HFF-Myc (cell line): ENCODE measurements around the gene CLHC1.
"Not testable (repeated sequence)": the region's sequence is repeated elsewhere in the genome, so short reads cannot be mapped to it uniquely, and the experiment has no call there.

Experiments used
- DNase-seq: peaks from one replicate; pipeline ENCODE4 v3.0.0-alpha.2; 2011; ENCODE audit warnings: low read depth; ENCODE audit errors: extremely low read depth
- H3K4me3 ChIP-seq: replicated peaks from 2 replicates; pipeline ENCODE4 v1.5.1; 2011; ENCODE audit warnings: low read depth, mild to moderate bottlenecking, control low read depth, low read length
- CTCF ChIP-seq: IDR thresholded peaks from 2 replicates; pipeline ENCODE4 v1.5.1; 2012; ENCODE audit warnings: mild to moderate bottlenecking, low read depth, low read length, control low read depth; ENCODE audit errors: missing control alignments

CLHC1 gene

GRCh38 chr2:55137024-55137958 lies 94.8 kb downstream of the CLHC1 start:
- DNase-seq: no peak
- TF ChIP-seq CTCF: no peak
- H3K4me3 ChIP-seq: no peak overlapping the region

- H3K4me3 ChIP-seq: no peak overlapping the region
- no peak for DNase-seq
- TF ChIP-seq CTCF: no peak
Measured at GRCh38 chr2:55136138-55136541, 96.0 kb downstream of the CLHC1 start.

- no peak overlapping the region for H3K4me3 ChIP-seq
- no peak for TF ChIP-seq CTCF
- DNase-seq: no peak
Measured at GRCh38 chr2:55135491-55135890, 96.6 kb downstream of the CLHC1 start.

- H3K4me3 ChIP-seq: no peak overlapping the region
Measured at GRCh38 chr2:55134316-55134706, 97.8 kb downstream of the CLHC1 start.

GRCh38 chr2:55133467-55134315 lies 98.4 kb downstream of the CLHC1 start:
- no peak for TF ChIP-seq CTCF
- no peak overlapping the region for H3K4me3 ChIP-seq

More at GRCh38 chr2:55134316-55134706, 97.8 kb downstream of the CLHC1 start:
- no peak for TF ChIP-seq CTCF
- no peak for DNase-seq

GRCh38 chr2:55130849-55131248 lies 101.2 kb downstream of the CLHC1 start:
- TF ChIP-seq CTCF: no peak
- no peak for DNase-seq
- no peak overlapping the region for H3K4me3 ChIP-seq

More at GRCh38 chr2:55133467-55134315, 98.4 kb downstream of the CLHC1 start:
- DNase-seq: no peak

- H3K4me3 ChIP-seq, DNase-seq: not testable (repeated sequence)
Measured at GRCh38 chr2:55126643-55127042, 105.5 kb downstream of the CLHC1 start.
